CD4-positive, alpha-beta T cell (primary cell): ENCODE data around the gene TTLL9. TPM values are rescaled to one million over a fixed set of nuclear protein-coding genes. Genes with fewer than 3 reads are reported as not detected.

Experiments
- ATAC-seq: fragments of 200-7000 bp; cut with Tn5 transposase; one replicate; pipeline ENCODE4 v1.10.0; 2022; ENCODE audit warnings: mild to moderate bottlenecking; ENCODE audit not compliant: poor library complexity
- CTCF ChIA-PET: fragments of 350-600 bp; sonication (Branson Sonifier 250); formaldehyde crosslinking; loops from one replicate; lab custom pipeline; 2021; ENCODE audit warnings: antibody characterized with exemption, inconsistent platforms; lab: Charles Lee
- POLR2A ChIA-PET: fragments of 350-600 bp; sonication (Branson Sonifier 250); formaldehyde crosslinking; loops from one replicate; lab custom pipeline; 2021; ENCODE audit warnings: antibody characterized with exemption, inconsistent platforms; lab: Charles Lee
- DNase-seq, 14 experiments: peaks; one replicate each; pipeline ENCODE4 v3.0.0-alpha.2; 2013 to 2020; ENCODE audit warnings: mixed read lengths in 2 of 14
- H3K27ac ChIP-seq, 2 donors: one replicate each; pipeline versions ENCODE4 v1.5.1 to v1.7.0; 2013; ENCODE audit warnings: low read length in 2 of 2, low read depth in 1 of 2, mild to moderate bottlenecking in 1 of 2
- H3K27me3 ChIP-seq, 2 experiments: 1 replicate in 1 of 2; 2 replicates in 1 of 2; pipeline versions ENCODE4 v1.6.1 to v1.7.0; 2013; ENCODE audit warnings: low read length in 2 of 2, control low read depth in 1 of 2, mild to moderate bottlenecking in 1 of 2, moderate library complexity in 1 of 2; ENCODE audit not compliant: insufficient read depth in 2 of 2, control insufficient read depth in 1 of 2
- H3K36me3 ChIP-seq: one replicate; pipeline ENCODE4 v1.6.1; 2013; ENCODE audit warnings: low read length, control low read depth; ENCODE audit not compliant: insufficient read depth
- H3K4me1 ChIP-seq: one replicate; pipeline ENCODE4 v1.6.1; 2013; ENCODE audit warnings: low read length, control low read depth; ENCODE audit not compliant: insufficient read depth
- H3K4me3 ChIP-seq: one replicate; pipeline ENCODE4 v1.5.1; 2013; ENCODE audit warnings: mild to moderate bottlenecking, low read length, moderate library complexity
- H3K9me3 ChIP-seq, 2 experiments: 1 replicate in 1 of 2; 2 replicates in 1 of 2; pipeline versions ENCODE4 v1.6.1 to v1.7.0; 2013; ENCODE audit warnings: low read length in 2 of 2, mild to moderate bottlenecking in 2 of 2, control low read depth in 1 of 2, moderate library complexity in 1 of 2; ENCODE audit not compliant: control insufficient read depth in 1 of 2, insufficient read depth in 1 of 2
- H3K27ac Mint-ChIP-seq: one replicate; pipeline ENCODE4 v1.8.0; 2020; ENCODE audit warnings: mixed read lengths
- H3K27me3 Mint-ChIP-seq: one replicate; pipeline ENCODE4 v1.8.0; 2021; ENCODE audit warnings: mixed read lengths
- H3K36me3 Mint-ChIP-seq: one replicate; pipeline ENCODE4 v1.8.0; 2021; ENCODE audit warnings: low read depth, mixed read lengths
- H3K4me1 Mint-ChIP-seq: one replicate; pipeline ENCODE4 v1.8.0; 2021; ENCODE audit warnings: low read depth, mixed read lengths
- H3K4me3 Mint-ChIP-seq: one replicate; pipeline ENCODE4 v1.8.0; 2020; ENCODE audit warnings: mild to moderate bottlenecking, mixed read lengths
- H3K9me3 Mint-ChIP-seq: one replicate; pipeline ENCODE4 v1.8.0; 2020; ENCODE audit warnings: mixed read lengths
- intact Hi-C, 2 experiments: fragments of 100-400 bp; cut with DNase I in 1 of 2; cut with micrococcal nuclease in 1 of 2; formaldehyde crosslinking; loops; one replicate each; pipeline versions ENCODE4 v1.15.1 to v1.9.0; 2023 to 2025; cut with DNase I, micrococcal nuclease
- total RNA-seq, 174 experiments: library from RNA in 2 of 174; stranded (reverse) in 2 of 174; gene quantifications; one replicate each; pipeline ENCODE4 v1.2.3 and lab custom pipeline; 2021 to 2026
- TF ChIP-seq, protein P1 (sequence below): fragments of 200-600 bp; IDR thresholded peaks from one replicate; pipeline ENCODE4 v1.8.0; 2022; ENCODE audit warnings: antibody characterized with exemption, mild to moderate bottlenecking

Gene TTLL9
- total RNA-seq, 2 experiments from 2014 or later = not detected

- Mint-ChIP-seq H3K27ac (no peak overlapping the region), H3K4me3 (no peak overlapping the region), H3K36me3 (no peaks in the 10 kb centered on the region), H3K9me3 (no peaks in the 10 kb centered on the region), H3K27me3 (no peaks in the 10 kb centered on the region), H3K4me1 (no peaks in the 10 kb centered on the region)
- TF ChIP-seq, protein P1, sequence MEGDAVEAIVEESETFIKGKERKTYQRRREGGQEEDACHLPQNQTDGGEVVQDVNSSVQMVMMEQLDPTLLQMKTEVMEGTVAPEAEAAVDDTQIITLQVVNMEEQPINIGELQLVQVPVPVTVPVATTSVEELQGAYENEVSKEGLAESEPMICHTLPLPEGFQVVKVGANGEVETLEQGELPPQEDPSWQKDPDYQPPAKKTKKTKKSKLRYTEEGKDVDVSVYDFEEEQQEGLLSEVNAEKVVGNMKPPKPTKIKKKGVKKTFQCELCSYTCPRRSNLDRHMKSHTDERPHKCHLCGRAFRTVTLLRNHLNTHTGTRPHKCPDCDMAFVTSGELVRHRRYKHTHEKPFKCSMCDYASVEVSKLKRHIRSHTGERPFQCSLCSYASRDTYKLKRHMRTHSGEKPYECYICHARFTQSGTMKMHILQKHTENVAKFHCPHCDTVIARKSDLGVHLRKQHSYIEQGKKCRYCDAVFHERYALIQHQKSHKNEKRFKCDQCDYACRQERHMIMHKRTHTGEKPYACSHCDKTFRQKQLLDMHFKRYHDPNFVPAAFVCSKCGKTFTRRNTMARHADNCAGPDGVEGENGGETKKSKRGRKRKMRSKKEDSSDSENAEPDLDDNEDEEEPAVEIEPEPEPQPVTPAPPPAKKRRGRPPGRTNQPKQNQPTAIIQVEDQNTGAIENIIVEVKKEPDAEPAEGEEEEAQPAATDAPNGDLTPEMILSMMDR = no peak
- H3K4me1 ChIP-seq = peaks cover 12% of the 10 kb centered on the region
- H3K4me3 ChIP-seq = no peak overlapping the region
- DNase-seq (no peak), ATAC-seq (no peak)
- CTCF ChIA-PET = no interaction called here
- H3K9me3 ChIP-seq = no peaks in the 10 kb centered on the region
- no peak overlapping the region for H3K27ac ChIP-seq
- intact Hi-C loops = no loop called here
- H3K36me3 ChIP-seq = no peaks in the 10 kb centered on the region
- H3K27me3 ChIP-seq = no peaks in the 10 kb centered on the region
- POLR2A ChIA-PET = no interaction called here
Measured at GRCh38 chr20:31831771-31832306, 38.6 kb upstream of the TTLL9 start.

- ATAC-seq (peak; percentile 51), DNase-seq (peak; percentile 30 to 67 (median 44))
- H3K4me1 ChIP-seq = peaks cover 12% of the 10 kb centered on the region
- H3K36me3 ChIP-seq = no peaks in the 10 kb centered on the region
- no peak overlapping the region for H3K4me3 Mint-ChIP-seq
- intact Hi-C loops = no loop called here
- H3K9me3 ChIP-seq = no peaks in the 10 kb centered on the region
- no peaks in the 10 kb centered on the region for H3K9me3 Mint-ChIP-seq
- no peaks in the 10 kb centered on the region for H3K4me1 Mint-ChIP-seq
- no peak overlapping the region for H3K27ac ChIP-seq
- H3K27ac Mint-ChIP-seq = no peak overlapping the region
- ChIA-PET CTCF (no interaction called here), POLR2A (no interaction called here)
- H3K36me3 Mint-ChIP-seq = no peaks in the 10 kb centered on the region
- TF ChIP-seq, protein P1 = peak; percentile 72
- H3K27me3 Mint-ChIP-seq = no peaks in the 10 kb centered on the region
- H3K4me3 ChIP-seq = no peak overlapping the region
- H3K27me3 ChIP-seq = no peaks in the 10 kb centered on the region
Measured at GRCh38 chr20:31833130-31833930, 37.1 kb upstream of the TTLL9 start.

- TF ChIP-seq, protein P1 = no peak
- H3K27me3 Mint-ChIP-seq = no peaks in the 10 kb centered on the region
- H3K27ac Mint-ChIP-seq = no peak overlapping the region
- H3K4me1 ChIP-seq = peaks cover 12% of the 10 kb centered on the region
- H3K27me3 ChIP-seq = no peaks in the 10 kb centered on the region
- intact Hi-C loops = no loop called here
- ChIA-PET POLR2A (no interaction called here), CTCF (no interaction called here)
- H3K36me3 ChIP-seq = no peaks in the 10 kb centered on the region
- ATAC-seq = no peak
- no peak overlapping the region for H3K27ac ChIP-seq
- no peaks in the 10 kb centered on the region for H3K9me3 Mint-ChIP-seq
- no peaks in the 10 kb centered on the region for H3K4me1 Mint-ChIP-seq
- H3K4me3 Mint-ChIP-seq = no peak overlapping the region
- H3K36me3 Mint-ChIP-seq = no peaks in the 10 kb centered on the region
- no peaks in the 10 kb centered on the region for H3K9me3 ChIP-seq
- no peak for DNase-seq
- H3K4me3 ChIP-seq = no peak overlapping the region
Measured at GRCh38 chr20:31833931-31834521, 36.4 kb upstream of the TTLL9 start.
